Measurements from ENCODE around the gene BUB3. TPM values are rescaled to one million over a fixed set of nuclear protein-coding genes. Genes with fewer than 3 reads are reported as not detected.
A peak's percentile ranks its signal among the peaks of the same experiment; 100 is the strongest.

Gene BUB3
- total and polyA plus RNA-seq, 2 of the 13 experiments (the other 11 are each of a cell fraction or from before 2014, with no cell fraction given) = 174 to 188 TPM

DNA sequence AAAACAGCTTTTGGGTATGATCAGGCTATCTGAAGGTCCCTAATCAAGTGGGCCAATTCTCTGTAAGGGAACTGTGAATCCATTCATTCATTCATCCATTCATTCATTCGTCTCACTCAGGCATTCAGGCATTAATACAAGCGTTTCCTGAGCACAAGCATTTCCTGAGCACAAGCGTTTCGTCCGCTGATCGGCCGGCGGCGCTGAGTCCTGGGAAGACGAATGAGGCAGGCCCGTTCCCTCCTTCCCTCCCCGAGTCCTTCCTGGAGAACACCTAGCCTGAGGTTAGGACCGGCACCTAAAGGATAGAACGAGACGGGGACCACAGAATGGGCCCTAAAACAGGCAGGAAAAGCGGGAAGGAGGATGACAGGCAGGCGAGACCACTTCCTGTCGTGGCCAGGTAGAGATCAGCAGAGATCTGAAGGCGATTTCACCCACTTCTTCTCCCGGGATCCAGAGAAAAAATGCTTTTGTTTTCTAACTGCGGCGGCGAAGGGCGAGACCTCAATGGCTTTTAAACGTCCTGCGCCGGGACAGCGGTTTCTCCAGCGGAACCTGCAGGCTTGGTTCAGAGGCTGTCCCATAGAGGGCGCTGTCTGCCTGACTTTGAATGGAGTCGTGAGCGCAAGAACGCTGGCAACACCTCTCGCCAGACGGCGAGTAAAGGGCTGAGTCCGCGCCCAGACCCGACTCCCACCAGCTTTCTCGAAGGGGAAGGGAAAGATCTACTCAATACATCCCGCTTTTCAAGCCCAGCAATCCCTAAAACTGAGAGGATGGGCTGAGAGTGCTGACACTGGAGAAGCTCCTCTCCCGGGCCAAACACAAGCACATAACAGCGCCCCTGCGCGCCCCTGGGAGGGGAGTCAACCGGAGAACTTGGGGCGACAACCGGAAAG, 21.4 kb upstream of the BUB3 start (continued):
- TF ChIP-seq ZNF558 (CRISPR knock-in tag; IDR thresholded peaks at IDR 0.05; ENCODE audit: borderline replicate concordance) (no peak), TBP (CRISPR knock-in tag; IDR thresholded peaks at IDR 0.05) (no peak), ZFP91 (CRISPR knock-in tag; IDR thresholded peaks at IDR 0.05; ENCODE audit: borderline replicate concordance) (peak; percentile 37; the same call in 1 of the 2 replicates), ZFP1 (CRISPR knock-in tag; IDR thresholded peaks at IDR 0.05) (no peak), HNRNPL (IDR thresholded peaks at IDR 0.05; ENCODE audit: low read depth, low read length) (no peak), RAD21 (CRISPR knock-in tag; IDR thresholded peaks at IDR 0.05) (peak; percentile 89), ZNF644 (CRISPR knock-in tag; IDR thresholded peaks at IDR 0.05; ENCODE audit: low read depth) (no peak), ZNF547 (CRISPR knock-in tag; IDR thresholded peaks at IDR 0.05) (no peak), MED13 (CRISPR knock-in tag; IDR thresholded peaks at IDR 0.05) (no peak), MAFF (IDR thresholded peaks at IDR 0.05; ENCODE audit: low read depth, low read length) (no peak), TEAD3 (CRISPR knock-in tag; optimal IDR thresholded peaks at IDR 0.05; ENCODE audit: borderline replicate concordance) (peak; percentile 14), KDM6A (CRISPR knock-in tag; IDR thresholded peaks at IDR 0.05; ENCODE audit: low read depth) (no peak), JUND (CRISPR knock-in tag; IDR thresholded peaks at IDR 0.05) (no peak), KAT8 (CRISPR knock-in tag; IDR thresholded peaks at IDR 0.05) (0 out of 2 replicates have a peak, but pooled peaks have one; percentile 26), SYNCRIP (IDR thresholded peaks at IDR 0.05; ENCODE audit: insufficient read depth, low read depth, low read length) (no peak), AHR (CRISPR knock-in tag; IDR thresholded peaks at IDR 0.05) (no peak), ZNF10 (CRISPR knock-in tag; IDR thresholded peaks at IDR 0.05; ENCODE audit: borderline replicate concordance, low read depth) (no peak), ARID3A (IDR thresholded peaks at IDR 0.05; ENCODE audit: low read depth, low read length) (no peak), ZNF234 (CRISPR knock-in tag; conservative IDR thresholded peaks at IDR 0.05) (no peak), HNRNPK (IDR thresholded peaks at IDR 0.05; ENCODE audit: low read depth, low read length, poor library complexity, severe bottlenecking) (no peak), ZNF207 (IDR thresholded peaks at IDR 0.05; ENCODE audit: borderline replicate concordance) (no peak), ZNF746 (CRISPR knock-in tag; IDR thresholded peaks at IDR 0.05) (no peak), PBX2 (CRISPR knock-in tag; IDR thresholded peaks at IDR 0.05) (no peak)
- TF ChIP-seq, protein P1, sequence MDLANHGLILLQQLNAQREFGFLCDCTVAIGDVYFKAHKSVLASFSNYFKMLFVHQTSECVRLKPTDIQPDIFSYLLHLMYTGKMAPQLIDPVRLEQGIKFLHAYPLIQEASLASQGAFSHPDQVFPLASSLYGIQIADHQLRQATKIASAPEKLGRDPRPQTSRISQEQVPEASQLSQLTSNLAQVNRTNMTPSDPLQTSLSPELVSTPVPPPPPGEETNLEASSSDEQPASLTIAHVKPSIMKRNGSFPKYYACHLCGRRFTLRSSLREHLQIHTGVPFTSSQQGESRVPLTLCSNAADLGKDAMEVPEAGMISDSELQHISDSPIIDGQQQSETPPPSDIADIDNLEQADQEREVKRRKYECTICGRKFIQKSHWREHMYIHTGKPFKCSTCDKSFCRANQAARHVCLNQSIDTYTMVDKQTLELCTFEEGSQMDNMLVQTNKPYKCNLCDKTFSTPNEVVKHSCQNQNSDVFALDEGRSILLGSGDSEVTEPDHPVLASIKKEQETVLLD (CRISPR knock-in tag; IDR thresholded peaks at IDR 0.05; ENCODE audit: low read depth) = no peak
- TF ChIP-seq, protein P2, sequence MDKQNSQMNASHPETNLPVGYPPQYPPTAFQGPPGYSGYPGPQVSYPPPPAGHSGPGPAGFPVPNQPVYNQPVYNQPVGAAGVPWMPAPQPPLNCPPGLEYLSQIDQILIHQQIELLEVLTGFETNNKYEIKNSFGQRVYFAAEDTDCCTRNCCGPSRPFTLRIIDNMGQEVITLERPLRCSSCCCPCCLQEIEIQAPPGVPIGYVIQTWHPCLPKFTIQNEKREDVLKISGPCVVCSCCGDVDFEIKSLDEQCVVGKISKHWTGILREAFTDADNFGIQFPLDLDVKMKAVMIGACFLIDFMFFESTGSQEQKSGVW (CRISPR knock-in tag; IDR thresholded peaks at IDR 0.05; ENCODE audit: borderline replicate concordance) = no peak

Data from HepG2 (cell line).